Fibroblast of lung (primary cell): Measurements from ENCODE around the gene B3GALNT2. TPM values are rescaled to one million over a fixed set of nuclear protein-coding genes. Genes with fewer than 3 reads are reported as not detected.
"Not testable (repeated sequence)": the region's sequence is repeated elsewhere in the genome, so short reads cannot be mapped to it uniquely, and the experiment has no call there.

Experiments
- DNase-seq, 2 donors: peaks; one replicate each; pipeline versions ENCODE4 v3.0.0 to v3.0.0-alpha.2; 2010; ENCODE audit warnings: low read depth in 2 of 2
- H2AFZ ChIP-seq: 2 replicates; pipeline ENCODE4 v1.5.1; 2012; ENCODE audit warnings: low read length, control low read depth, inconsistent platforms
- H3K27ac ChIP-seq: 2 replicates; pipeline ENCODE4 v1.5.1; 2011; ENCODE audit warnings: low read length, control low read depth; ENCODE audit not compliant: insufficient read depth
- H3K27me3 ChIP-seq: 2 replicates; pipeline ENCODE4 v1.5.1; 2011; ENCODE audit warnings: mild to moderate bottlenecking, low read length; ENCODE audit not compliant: control insufficient read depth, insufficient read depth
- H3K36me3 ChIP-seq: 2 replicates; pipeline ENCODE4 v1.5.1; 2011; ENCODE audit warnings: low read length; ENCODE audit not compliant: control insufficient read depth, insufficient read depth
- H3K4me1 ChIP-seq: 2 replicates; pipeline ENCODE4 v1.5.1; 2011; ENCODE audit warnings: low read length; ENCODE audit not compliant: control insufficient read depth, insufficient read depth; ENCODE audit errors: extremely low read depth
- H3K4me2 ChIP-seq: 2 replicates; pipeline ENCODE4 v1.5.1; 2011; ENCODE audit warnings: low read length, control low read depth; ENCODE audit not compliant: insufficient read depth; ENCODE audit errors: extremely low read depth
- H3K4me3 ChIP-seq, 4 experiments: fragments of 200-600 bp in 1 of 4; sonication (generic) in 1 of 4; replicated peaks in 1 of 4; 2 replicates each; pipeline ENCODE4 v1.5.1; 2011 to 2016; ENCODE audit warnings: low read length in 4 of 4, low read depth in 3 of 4, mild to moderate bottlenecking in 3 of 4, control low read depth in 2 of 4, inconsistent platforms in 1 of 4, mixed read lengths in 1 of 4; ENCODE audit not compliant: insufficient read depth in 1 of 4; ENCODE audit errors: control extremely low read depth in 1 of 4
- H3K79me2 ChIP-seq: 2 replicates; pipeline ENCODE4 v1.5.1; 2012; ENCODE audit warnings: mild to moderate bottlenecking, low read length, inconsistent platforms; ENCODE audit not compliant: control insufficient read depth, insufficient read depth
- H3K9ac ChIP-seq: 2 replicates; pipeline ENCODE4 v1.5.1; 2011; ENCODE audit warnings: mild to moderate bottlenecking, low read length, control low read depth; ENCODE audit not compliant: insufficient read depth
- H3K9me3 ChIP-seq: 2 replicates; pipeline ENCODE4 v1.5.1; 2012; ENCODE audit warnings: low read depth, low read length; ENCODE audit not compliant: control insufficient read depth, insufficient read depth
- H4K20me1 ChIP-seq: 2 replicates; pipeline ENCODE4 v1.5.1; 2011; ENCODE audit warnings: low read length; ENCODE audit not compliant: control insufficient read depth, insufficient read depth; ENCODE audit errors: extremely low read depth
- CTCF ChIP-seq, 2 donors: IDR thresholded peaks in 1 of 2; conservative IDR thresholded peaks in 1 of 2; 1 replicate in 1 of 2; 2 replicates in 1 of 2; pipeline ENCODE4 v1.5.1; 2011 to 2012; ENCODE audit warnings: low read length in 2 of 2, control low read depth in 1 of 2, inconsistent platforms in 1 of 2, low read depth in 1 of 2, mild to moderate bottlenecking in 1 of 2
- EZH2 ChIP-seq: IDR thresholded peaks from 2 replicates; pipeline ENCODE4 v1.5.1; 2012; ENCODE audit warnings: low read length, control low read depth, mild to moderate bottlenecking; ENCODE audit errors: missing control alignments
- polyA plus RNA-seq, 2 donors: library from polyadenylated mRNA; depleted of rRNA in 1 of 2; stranded (reverse) in 1 of 2; unstranded in 1 of 2; fragments of >200 nt; gene quantifications; 2 replicates each; pipeline ENCODE4 v1.2.1, GENCODE V29; 2011 to 2012; ENCODE audit warnings: missing spikeins in 1 of 2
- total RNA-seq: library from RNA; depleted of rRNA; stranded (reverse); fragments of >200 nt; gene quantifications from 2 replicates; pipeline ENCODE4 v1.2.1, GENCODE V29; 2014

The B3GALNT2 gene
- total and polyA plus RNA-seq, 2 donors (not counting 1 experiment from before 2014, with no cell fraction given) = 23.1 to 51.4 TPM

GRCh38 chr1:235473806-235474205 lies 30.4 kb downstream of the B3GALNT2 start:
- no peak overlapping the region for H2AFZ ChIP-seq
- no peaks in the 10 kb centered on the region for H3K36me3 ChIP-seq
- no peaks in the 10 kb centered on the region for H4K20me1 ChIP-seq
- no peaks in the 10 kb centered on the region for H3K27me3 ChIP-seq
- peak in 1 of 2 donors; percentile 21 for DNase-seq
- no peak overlapping the region for H3K4me3 ChIP-seq
- no peak overlapping the region for H3K9ac ChIP-seq
- H3K4me1 ChIP-seq = no peaks in the 10 kb centered on the region
- H3K9me3 ChIP-seq = no peaks in the 10 kb centered on the region
- TF ChIP-seq CTCF (conservative IDR thresholded peaks at IDR 0.05 in 1 of 2, IDR thresholded peaks at IDR 0.05 in 1 of 2; ENCODE audit: low read depth in 1 of 2, low read length in 2 of 2) (no peak), EZH2 (no peak)
- H3K79me2 ChIP-seq = no peaks in the 10 kb centered on the region
- H3K4me2 ChIP-seq = no peak overlapping the region
- H3K27ac ChIP-seq = no peak overlapping the region

GRCh38 chr1:235470741-235471439 lies 33.4 kb downstream of the B3GALNT2 start:
- Histone ChIP-seq H3K36me3 (no peaks in the 10 kb centered on the region), H3K9ac (no peak overlapping the region), H2AFZ (no peak overlapping the region), H3K27ac (no peak overlapping the region), H3K4me2 (no peak overlapping the region), H3K4me1 (no peaks in the 10 kb centered on the region), H3K27me3 (no peaks in the 10 kb centered on the region), H3K9me3 (no peaks in the 10 kb centered on the region), H4K20me1 (no peaks in the 10 kb centered on the region), H3K4me3 (no peak overlapping the region), H3K79me2 (no peaks in the 10 kb centered on the region)
- DNase-seq = no peak
- TF ChIP-seq EZH2 (no peak), CTCF (conservative IDR thresholded peaks at IDR 0.05 in 1 of 2, IDR thresholded peaks at IDR 0.05 in 1 of 2; ENCODE audit: low read depth in 1 of 2, low read length in 2 of 2) (no peak)

GRCh38 chr1:235469897-235470296 lies 34.4 kb downstream of the B3GALNT2 start:
- H3K9me3 ChIP-seq, H3K4me2 ChIP-seq, H3K9ac ChIP-seq, H3K79me2 ChIP-seq, H3K27me3 ChIP-seq, DNase-seq, H3K4me3 ChIP-seq, H3K36me3 ChIP-seq, H2AFZ ChIP-seq, H3K27ac ChIP-seq, H3K4me1 ChIP-seq, H4K20me1 ChIP-seq: not testable (repeated sequence)
